Kidney epithelial cell (primary cell): ENCODE data around the gene FGGY. TPM values are rescaled to one million over a fixed set of nuclear protein-coding genes. Genes with fewer than 3 reads are reported as not detected.

Source experiments
- DNase-seq: peaks from one replicate; pipeline ENCODE4 v3.0.0-alpha.2; 2010; ENCODE audit warnings: low read depth
- H3K27me3 ChIP-seq: 2 replicates; pipeline ENCODE4 v1.6.0; 2011; ENCODE audit warnings: low read length; ENCODE audit not compliant: control insufficient read depth, insufficient read depth
- H3K36me3 ChIP-seq: 2 replicates; pipeline ENCODE4 v1.5.1; 2011; ENCODE audit warnings: low read length; ENCODE audit not compliant: control insufficient read depth, insufficient read depth
- H3K4me3 ChIP-seq: 2 replicates; pipeline ENCODE4 v1.5.1; 2011; ENCODE audit warnings: low read depth, mild to moderate bottlenecking, control low read depth, low read length
- total RNA-seq: library from RNA; depleted of rRNA; stranded (reverse); fragments of >200 nt; gene quantifications from 2 replicates; pipeline ENCODE4 v1.2.3, GENCODE V29; 2015
- TF ChIP-seq, protein P1 (sequence below): IDR thresholded peaks from 2 replicates; pipeline ENCODE4 v1.5.1; 2011; ENCODE audit warnings: mild to moderate bottlenecking, moderate library complexity, low read length, control low read depth, inconsistent platforms; ENCODE audit not compliant: insufficient read depth, poor library complexity, severe bottlenecking

The FGGY gene
- total RNA-seq, 1 donor from 2014 or later: 8.6 TPM

GRCh38 chr1:59433440-59433813 is 136.5 kb downstream of the FGGY start:
- TF ChIP-seq, protein P1, sequence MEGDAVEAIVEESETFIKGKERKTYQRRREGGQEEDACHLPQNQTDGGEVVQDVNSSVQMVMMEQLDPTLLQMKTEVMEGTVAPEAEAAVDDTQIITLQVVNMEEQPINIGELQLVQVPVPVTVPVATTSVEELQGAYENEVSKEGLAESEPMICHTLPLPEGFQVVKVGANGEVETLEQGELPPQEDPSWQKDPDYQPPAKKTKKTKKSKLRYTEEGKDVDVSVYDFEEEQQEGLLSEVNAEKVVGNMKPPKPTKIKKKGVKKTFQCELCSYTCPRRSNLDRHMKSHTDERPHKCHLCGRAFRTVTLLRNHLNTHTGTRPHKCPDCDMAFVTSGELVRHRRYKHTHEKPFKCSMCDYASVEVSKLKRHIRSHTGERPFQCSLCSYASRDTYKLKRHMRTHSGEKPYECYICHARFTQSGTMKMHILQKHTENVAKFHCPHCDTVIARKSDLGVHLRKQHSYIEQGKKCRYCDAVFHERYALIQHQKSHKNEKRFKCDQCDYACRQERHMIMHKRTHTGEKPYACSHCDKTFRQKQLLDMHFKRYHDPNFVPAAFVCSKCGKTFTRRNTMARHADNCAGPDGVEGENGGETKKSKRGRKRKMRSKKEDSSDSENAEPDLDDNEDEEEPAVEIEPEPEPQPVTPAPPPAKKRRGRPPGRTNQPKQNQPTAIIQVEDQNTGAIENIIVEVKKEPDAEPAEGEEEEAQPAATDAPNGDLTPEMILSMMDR: no peak
- no peaks in the 10 kb centered on the region for H3K36me3 ChIP-seq
- no peaks in the 10 kb centered on the region for H3K27me3 ChIP-seq
- H3K4me3 ChIP-seq: no peak overlapping the region
- DNase-seq: no peak

DNA sequence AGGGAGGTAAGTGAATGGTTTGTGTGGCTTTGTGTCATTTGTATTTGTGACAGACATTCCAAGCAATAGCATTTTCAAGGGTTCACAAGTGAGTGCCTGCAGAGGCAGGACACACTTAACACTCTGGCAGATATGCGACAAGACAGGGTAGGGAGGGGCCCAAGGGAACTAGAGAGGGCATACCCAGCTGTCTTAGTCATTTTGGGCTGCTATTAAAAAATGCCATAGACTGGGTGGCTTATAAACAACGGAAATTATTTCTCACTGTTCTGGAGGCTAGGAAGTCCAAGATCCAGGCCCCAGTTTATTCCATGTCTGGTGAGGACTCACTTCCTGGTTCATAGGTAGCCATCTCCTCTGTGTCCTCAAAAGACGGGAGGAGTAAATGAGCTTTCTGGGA is 137.4 kb downstream of the FGGY start:
- TF ChIP-seq, protein P1: no peak
- Histone ChIP-seq H3K36me3 (no peaks in the 10 kb centered on the region), H3K27me3 (no peaks in the 10 kb centered on the region), H3K4me3 (no peak overlapping the region)
- no peak for DNase-seq

DNA sequence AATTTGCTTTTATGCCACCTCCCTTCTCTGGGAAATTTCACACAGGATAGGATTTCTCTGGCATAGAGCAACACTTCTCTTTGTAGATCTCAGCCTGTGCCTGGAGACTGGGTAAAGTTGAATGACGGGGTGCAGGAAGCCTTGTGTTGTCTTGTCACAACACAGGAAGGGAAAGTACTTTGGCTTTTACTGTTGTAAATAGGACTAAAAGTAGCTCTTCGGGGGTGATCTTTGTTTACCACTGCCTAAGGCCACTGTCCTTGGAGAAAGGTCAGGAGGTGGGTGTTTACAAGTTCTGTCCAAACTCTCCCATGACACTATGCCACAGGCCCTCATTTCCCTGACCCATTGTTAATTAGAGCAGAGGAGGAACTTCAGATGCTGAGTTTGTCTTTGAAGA is 139.7 kb downstream of the FGGY start:
- DNase-seq: no peak
- H3K27me3 ChIP-seq: no peaks in the 10 kb centered on the region
- TF ChIP-seq, protein P1: no peak
- H3K36me3 ChIP-seq: no peaks in the 10 kb centered on the region
- H3K4me3 ChIP-seq: no peak overlapping the region

- TF ChIP-seq, protein P1: no peak
- no peak overlapping the region for H3K4me3 ChIP-seq
- no peaks in the 10 kb centered on the region for H3K27me3 ChIP-seq
- H3K36me3 ChIP-seq: no peaks in the 10 kb centered on the region
- no peak for DNase-seq
Observed at GRCh38 chr1:59438058-59438560, 141.2 kb downstream of the FGGY start.

GRCh38 chr1:59442492-59442891 is 145.6 kb downstream of the FGGY start:
- H3K27me3 ChIP-seq: no peaks in the 10 kb centered on the region
- no peak overlapping the region for H3K4me3 ChIP-seq
- TF ChIP-seq, protein P1: no peak
- no peak for DNase-seq
- no peaks in the 10 kb centered on the region for H3K36me3 ChIP-seq

DNA sequence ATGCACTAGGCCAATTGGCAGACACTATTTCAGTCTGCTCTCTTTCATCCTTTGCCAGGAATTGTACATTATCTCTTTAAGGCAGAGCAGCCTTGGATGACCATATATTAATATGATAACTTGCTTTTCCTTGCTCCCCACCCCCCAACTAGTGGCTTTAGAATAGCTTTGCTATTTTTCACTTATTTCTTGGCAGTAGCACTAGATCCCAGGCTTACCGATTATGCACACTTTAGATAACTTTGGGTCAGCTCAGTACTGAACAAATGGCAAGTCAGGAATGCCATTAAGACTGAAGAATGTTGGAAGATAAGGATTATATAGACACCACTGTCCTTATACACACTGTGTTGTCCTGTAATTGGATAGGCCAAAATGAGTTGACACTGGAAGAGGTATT is 146.4 kb downstream of the FGGY start:
- Histone ChIP-seq H3K27me3 (no peaks in the 10 kb centered on the region), H3K36me3 (no peaks in the 10 kb centered on the region), H3K4me3 (no peak overlapping the region)
- DNase-seq: no peak
- TF ChIP-seq, protein P1: no peak
